Forelimb muscle (tissue), 1 donor: Measurements from ENCODE around the gene UBN2. TPM values are rescaled to one million over a fixed set of nuclear protein-coding genes. Genes with fewer than 3 reads are reported as not detected.

Experiments
- DNase-seq: peaks from one replicate; pipeline ENCODE4 v3.0.0-alpha.2; 2013; ENCODE audit warnings: low read depth
- polyA plus RNA-seq: library from polyadenylated mRNA; unstranded; fragments of 120-200 nt; gene quantifications from one replicate; pipeline ENCODE4 v1.2.1, GENCODE V29; 2013; ENCODE audit not compliant: insufficient read length

Gene UBN2
- polyA plus RNA-seq, 1 donor, result 11.3 TPM

DNA sequence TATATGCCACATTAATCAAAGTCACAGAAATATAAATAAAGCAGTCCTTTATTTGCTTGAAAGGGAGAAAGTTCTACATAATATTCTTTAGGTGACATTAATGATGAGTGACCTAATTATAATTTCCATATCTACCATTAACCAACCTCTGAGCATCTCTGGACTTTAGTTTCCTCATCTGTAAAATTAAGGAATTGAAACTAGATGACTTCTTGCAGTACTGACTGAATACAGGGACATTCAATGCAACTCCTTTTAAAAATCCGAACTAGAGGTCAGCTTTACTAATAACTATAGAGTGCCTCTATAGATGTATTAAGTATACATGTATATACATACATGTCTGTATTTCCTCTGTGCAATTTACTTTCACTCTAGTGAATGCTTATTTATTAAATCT, 114.0 kb downstream of the UBN2 start:
- no peak for DNase-seq

GRCh38 chr7:139351027-139351426, 120.0 kb downstream of the UBN2 start:
- DNase-seq, result no peak

- no peak for DNase-seq
Observed at GRCh38 chr7:139354729-139355128, 123.7 kb downstream of the UBN2 start.

GRCh38 chr7:139355320-139355719, 124.3 kb downstream of the UBN2 start:
- no peak for DNase-seq

Other genes with a start within 250 kb of the UBN2 start
- 9.9 TPM for gene KIAA1549, start 249.8 kb upstream of the UBN2 start, polyA plus RNA-seq
- gene ZC3HAV1L, start 195.2 kb upstream of the UBN2 start, polyA plus RNA-seq, result 16.6 TPM
- 9.7 TPM for gene ZC3HAV1, start 121.5 kb upstream of the UBN2 start, polyA plus RNA-seq
- gene FMC1, start 110.1 kb downstream of the UBN2 start, polyA plus RNA-seq, result 20.9 TPM
- 64.6 TPM for gene LUC7L2, start 128.7 kb downstream of the UBN2 start, polyA plus RNA-seq